GM06990 (cell line): ENCODE data around the gene GAPDHS.

ENCODE experiments used
- DNase-seq: peaks from one replicate; pipeline ENCODE4 v3.0.0-alpha.2; 2011; ENCODE audit not compliant: insufficient read length; ENCODE audit errors: extremely low read depth
- H3K27me3 ChIP-seq: replicated peaks from 2 replicates; pipeline ENCODE4 v1.6.0; 2011; ENCODE audit warnings: low read length; ENCODE audit not compliant: control insufficient read depth, insufficient read depth
- H3K36me3 ChIP-seq: 2 replicates; pipeline ENCODE4 v1.5.1; 2011; ENCODE audit warnings: low read length; ENCODE audit not compliant: control insufficient read depth, insufficient read depth
- H3K4me3 ChIP-seq: replicated peaks from 2 replicates; pipeline ENCODE4 v1.5.1; 2011; ENCODE audit warnings: low read depth, mild to moderate bottlenecking, control low read depth, low read length
- TF ChIP-seq, protein P1 (sequence below): IDR thresholded peaks from 2 replicates; pipeline ENCODE4 v1.5.1; 2011; ENCODE audit warnings: low read length, control low read depth, mild to moderate bottlenecking, inconsistent platforms; ENCODE audit not compliant: insufficient read depth, poor library complexity, severe bottlenecking

Gene GAPDHS

DNA sequence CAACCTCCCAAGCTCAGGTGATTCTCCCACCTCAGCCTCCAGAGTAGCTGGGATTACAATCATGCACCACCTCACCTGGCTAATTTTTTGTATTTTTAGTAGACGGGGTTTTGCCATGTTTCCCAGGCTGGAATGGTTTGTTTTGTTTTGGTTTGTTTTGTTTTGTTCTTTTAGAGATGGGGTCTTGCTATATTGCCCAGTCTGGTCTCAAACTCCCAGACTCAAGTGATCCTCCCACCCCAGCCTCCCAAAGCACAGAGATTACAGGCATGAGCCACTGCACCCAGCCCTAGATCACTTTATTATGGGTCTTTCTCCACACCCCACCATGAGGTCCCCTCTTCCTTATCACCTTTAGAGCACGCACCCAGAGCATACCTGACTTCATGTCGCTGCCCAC lies 35.0 kb upstream of the GAPDHS start:
- TF ChIP-seq, protein P1, sequence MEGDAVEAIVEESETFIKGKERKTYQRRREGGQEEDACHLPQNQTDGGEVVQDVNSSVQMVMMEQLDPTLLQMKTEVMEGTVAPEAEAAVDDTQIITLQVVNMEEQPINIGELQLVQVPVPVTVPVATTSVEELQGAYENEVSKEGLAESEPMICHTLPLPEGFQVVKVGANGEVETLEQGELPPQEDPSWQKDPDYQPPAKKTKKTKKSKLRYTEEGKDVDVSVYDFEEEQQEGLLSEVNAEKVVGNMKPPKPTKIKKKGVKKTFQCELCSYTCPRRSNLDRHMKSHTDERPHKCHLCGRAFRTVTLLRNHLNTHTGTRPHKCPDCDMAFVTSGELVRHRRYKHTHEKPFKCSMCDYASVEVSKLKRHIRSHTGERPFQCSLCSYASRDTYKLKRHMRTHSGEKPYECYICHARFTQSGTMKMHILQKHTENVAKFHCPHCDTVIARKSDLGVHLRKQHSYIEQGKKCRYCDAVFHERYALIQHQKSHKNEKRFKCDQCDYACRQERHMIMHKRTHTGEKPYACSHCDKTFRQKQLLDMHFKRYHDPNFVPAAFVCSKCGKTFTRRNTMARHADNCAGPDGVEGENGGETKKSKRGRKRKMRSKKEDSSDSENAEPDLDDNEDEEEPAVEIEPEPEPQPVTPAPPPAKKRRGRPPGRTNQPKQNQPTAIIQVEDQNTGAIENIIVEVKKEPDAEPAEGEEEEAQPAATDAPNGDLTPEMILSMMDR: no peak
- Histone ChIP-seq H3K4me3 (no peak overlapping the region), H3K27me3 (no peaks in the 10 kb centered on the region), H3K36me3 (no peaks in the 10 kb centered on the region)
- no peak for DNase-seq

DNA sequence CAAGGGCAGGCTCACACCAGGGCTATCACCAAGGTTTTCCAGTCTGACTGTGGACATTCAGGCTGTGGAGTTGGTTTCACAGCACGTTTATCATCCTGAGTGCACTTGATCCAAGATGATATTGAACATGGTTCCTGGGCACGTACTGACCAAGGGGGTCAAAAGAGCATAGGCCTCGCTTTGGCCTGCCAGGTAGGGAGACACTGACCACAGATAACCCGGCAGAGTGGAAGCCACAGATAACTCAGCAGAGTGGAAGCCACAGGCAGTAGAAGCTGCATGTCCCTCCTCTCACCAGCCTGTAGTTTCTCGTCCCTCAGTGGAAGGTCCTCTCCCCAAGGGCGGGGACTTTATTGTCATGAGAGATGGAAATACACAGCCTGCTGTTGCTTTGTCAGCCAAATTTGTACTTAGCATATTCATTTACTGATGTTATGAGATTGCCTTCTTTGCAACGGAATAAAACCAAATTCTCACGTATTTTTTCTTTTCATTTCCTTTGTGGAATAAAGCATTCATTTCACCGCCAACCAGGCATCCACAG lies 34.2 kb upstream of the GAPDHS start:
- no peaks in the 10 kb centered on the region for H3K36me3 ChIP-seq
- H3K27me3 ChIP-seq: no peaks in the 10 kb centered on the region
- no peak overlapping the region for H3K4me3 ChIP-seq
- TF ChIP-seq, protein P1: no peak
- DNase-seq: no peak

DNA sequence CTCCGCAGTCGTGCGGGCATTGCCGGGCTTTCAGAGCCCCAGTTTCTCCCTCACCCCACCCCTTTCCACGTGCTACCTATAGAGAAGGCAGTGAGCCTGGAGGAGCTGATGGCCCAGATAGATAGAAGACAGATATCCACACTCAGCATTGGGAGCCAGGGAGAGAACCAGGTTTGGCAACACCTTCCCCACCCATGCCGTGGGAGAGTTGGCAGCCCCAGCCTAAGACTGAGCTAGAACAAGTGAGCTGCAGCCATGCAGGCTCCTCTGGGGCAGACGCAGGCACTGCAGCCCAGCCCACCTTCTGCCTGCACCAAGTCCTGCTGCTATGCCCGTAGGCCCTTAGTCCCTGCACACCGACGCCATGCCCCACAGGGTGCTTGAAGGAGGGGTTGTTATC lies 32.6 kb upstream of the GAPDHS start:
- Histone ChIP-seq H3K4me3 (no peak overlapping the region), H3K36me3 (no peaks in the 10 kb centered on the region), H3K27me3 (no peaks in the 10 kb centered on the region)
- DNase-seq: no peak
- TF ChIP-seq, protein P1: no peak

DNA sequence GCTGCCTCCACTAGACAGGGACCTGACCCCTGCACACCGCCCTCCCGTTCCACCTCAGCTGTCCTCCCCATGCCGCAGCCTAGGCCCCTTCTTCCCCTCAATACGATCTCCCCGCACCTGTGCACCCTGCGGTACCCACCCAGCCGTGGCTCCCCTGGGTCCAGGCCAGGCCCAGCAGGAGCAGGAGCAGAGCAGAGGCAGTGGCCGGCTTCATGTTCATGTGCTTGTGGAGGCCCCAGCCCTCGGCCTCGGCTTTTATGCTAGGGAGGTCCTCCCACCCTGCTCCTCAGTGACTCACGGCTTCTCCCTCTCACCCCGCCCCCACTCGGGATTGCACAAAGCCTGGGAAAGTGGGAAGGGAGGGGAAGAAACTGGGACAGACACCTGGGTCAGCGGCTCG lies 31.6 kb upstream of the GAPDHS start:
- Histone ChIP-seq H3K27me3 (no peaks in the 10 kb centered on the region), H3K36me3 (no peaks in the 10 kb centered on the region), H3K4me3 (no peak overlapping the region)
- no peak for DNase-seq
- TF ChIP-seq, protein P1: no peak

- Histone ChIP-seq H3K36me3 (no peaks in the 10 kb centered on the region), H3K4me3 (no peak overlapping the region), H3K27me3 (no peaks in the 10 kb centered on the region)
- TF ChIP-seq, protein P1: no peak
- DNase-seq: no peak
Observed at GRCh38 chr19:35502751-35503150, 30.5 kb upstream of the GAPDHS start.

GRCh38 chr19:35506011-35506410 lies 27.2 kb upstream of the GAPDHS start:
- Histone ChIP-seq H3K27me3 (no peaks in the 10 kb centered on the region), H3K4me3 (no peak overlapping the region)
- TF ChIP-seq, protein P1: no peak

More at GRCh38 chr19:35506011-35506410, 27.2 kb upstream of the GAPDHS start:
- no peaks in the 10 kb centered on the region for H3K36me3 ChIP-seq
- DNase-seq: no peak
